Tibial nerve (tissue), 4 donors: ENCODE results near the gene GATAD2A. TPM values are rescaled to one million over a fixed set of nuclear protein-coding genes. Genes with fewer than 3 reads are reported as not detected.
A peak's percentile ranks its signal among the peaks of the same experiment; 100 is the strongest.

Experiments
- DNase-seq, 2 donors: peaks; one replicate each; pipeline ENCODE4 v3.0.0-alpha.2; 2019; ENCODE audit warnings: low spot score in 2 of 2
- H3K27ac ChIP-seq, 4 donors: fragments of 200-600 bp; sonication (generic) in 3 of 4; one replicate each; pipeline ENCODE4 v1.5.1; 2017 to 2019; ENCODE audit warnings: mild to moderate bottlenecking in 1 of 4
- H3K27me3 ChIP-seq, 2 donors: fragments of 200-600 bp; sonication (generic) in 1 of 2; one replicate each; pipeline versions ENCODE4 v1.5.1 to v1.6.0; 2017 to 2019
- H3K36me3 ChIP-seq, 3 donors: fragments of 200-600 bp; sonication (generic); one replicate each; pipeline ENCODE4 v1.5.1; 2018 to 2019
- H3K4me1 ChIP-seq, 4 donors: fragments of 200-600 bp; sonication (generic) in 3 of 4; one replicate each; pipeline ENCODE4 v1.5.1; 2017 to 2019
- H3K4me3 ChIP-seq, 4 donors: fragments of 200-600 bp; sonication (generic) in 3 of 4; one replicate each; pipeline ENCODE4 v1.5.1; 2017 to 2019; ENCODE audit warnings: mild to moderate bottlenecking in 1 of 4, moderate library complexity in 1 of 4
- H3K9me3 ChIP-seq, 4 donors: fragments of 200-600 bp; sonication (generic) in 3 of 4; one replicate each; pipeline ENCODE4 v1.5.1; 2017 to 2019
- EP300 ChIP-seq, 2 donors: sonication (generic); formaldehyde crosslinking; IDR thresholded peaks; one replicate each; pipeline ENCODE4 v1.6.1; 2017; ENCODE audit warnings: antibody characterized with exemption in 2 of 2, mild to moderate bottlenecking in 1 of 2
- POLR2A ChIP-seq, 2 donors: fragments of 450-650 bp; IDR thresholded peaks; one replicate each; pipeline ENCODE4 v1.6.1; 2017; ENCODE audit warnings: antibody characterized with exemption in 2 of 2, mild to moderate bottlenecking in 2 of 2, moderate library complexity in 2 of 2
- WGBS, 2 donors: methylation state at CpG; one replicate each; pipeline ENCODE4 v1.1.5; 2018; 5-methylcytosine and 5-hydroxymethylcytosine counted together
- total RNA-seq, 4 donors: library from RNA; depleted of rRNA; stranded (reverse); fragments of >200 nt; gene quantifications; one replicate each; pipeline ENCODE4 v1.1.0, GENCODE V29; 2016
- TF ChIP-seq, protein P1 (sequence below), 5 experiments: fragments of 200-600 bp in 3 of 5; fragments of 450-650 bp in 2 of 5; sonication (generic) in 3 of 5; IDR thresholded peaks; one replicate each; pipeline ENCODE4 v1.5.1; 2016 to 2019; ENCODE audit warnings: antibody characterized with exemption in 5 of 5, mild to moderate bottlenecking in 3 of 5, moderate library complexity in 2 of 5

The GATAD2A gene
- total RNA-seq, 4 donors from 2014 or later: 34.1 to 69.6 (median 36.8) TPM

GRCh38 chr19:19434483-19435045 is 29.1 kb downstream of the GATAD2A start:
- Histone ChIP-seq H3K9me3 (no peaks in the 10 kb centered on the region), H3K4me3 (no peak overlapping the region), H3K36me3 (peaks cover 0 to 3% (median 0%) of the 10 kb centered on the region in 3 donors), H3K27me3 (no peaks in the 10 kb centered on the region), H3K4me1 (peaks cover 0 to 55% (median 10%) of the 10 kb centered on the region in 4 donors), H3K27ac (peak overlapping the region in 2 of 4 donors; percentile 52 to 55)
- TF ChIP-seq, protein P1, sequence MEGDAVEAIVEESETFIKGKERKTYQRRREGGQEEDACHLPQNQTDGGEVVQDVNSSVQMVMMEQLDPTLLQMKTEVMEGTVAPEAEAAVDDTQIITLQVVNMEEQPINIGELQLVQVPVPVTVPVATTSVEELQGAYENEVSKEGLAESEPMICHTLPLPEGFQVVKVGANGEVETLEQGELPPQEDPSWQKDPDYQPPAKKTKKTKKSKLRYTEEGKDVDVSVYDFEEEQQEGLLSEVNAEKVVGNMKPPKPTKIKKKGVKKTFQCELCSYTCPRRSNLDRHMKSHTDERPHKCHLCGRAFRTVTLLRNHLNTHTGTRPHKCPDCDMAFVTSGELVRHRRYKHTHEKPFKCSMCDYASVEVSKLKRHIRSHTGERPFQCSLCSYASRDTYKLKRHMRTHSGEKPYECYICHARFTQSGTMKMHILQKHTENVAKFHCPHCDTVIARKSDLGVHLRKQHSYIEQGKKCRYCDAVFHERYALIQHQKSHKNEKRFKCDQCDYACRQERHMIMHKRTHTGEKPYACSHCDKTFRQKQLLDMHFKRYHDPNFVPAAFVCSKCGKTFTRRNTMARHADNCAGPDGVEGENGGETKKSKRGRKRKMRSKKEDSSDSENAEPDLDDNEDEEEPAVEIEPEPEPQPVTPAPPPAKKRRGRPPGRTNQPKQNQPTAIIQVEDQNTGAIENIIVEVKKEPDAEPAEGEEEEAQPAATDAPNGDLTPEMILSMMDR (IDR thresholded peaks at IDR 0.05): no peak
- peak in 1 of 2 donors; percentile 44 for TF ChIP-seq EP300 (IDR thresholded peaks at IDR 0.05)
- no peak for TF ChIP-seq POLR2A (IDR thresholded peaks at IDR 0.05)
- peak; percentile 21 to 57 for DNase-seq
- 54 to 56% methylated on average over 8 of the region's 8 CpGs for WGBS, 2 donors

DNA sequence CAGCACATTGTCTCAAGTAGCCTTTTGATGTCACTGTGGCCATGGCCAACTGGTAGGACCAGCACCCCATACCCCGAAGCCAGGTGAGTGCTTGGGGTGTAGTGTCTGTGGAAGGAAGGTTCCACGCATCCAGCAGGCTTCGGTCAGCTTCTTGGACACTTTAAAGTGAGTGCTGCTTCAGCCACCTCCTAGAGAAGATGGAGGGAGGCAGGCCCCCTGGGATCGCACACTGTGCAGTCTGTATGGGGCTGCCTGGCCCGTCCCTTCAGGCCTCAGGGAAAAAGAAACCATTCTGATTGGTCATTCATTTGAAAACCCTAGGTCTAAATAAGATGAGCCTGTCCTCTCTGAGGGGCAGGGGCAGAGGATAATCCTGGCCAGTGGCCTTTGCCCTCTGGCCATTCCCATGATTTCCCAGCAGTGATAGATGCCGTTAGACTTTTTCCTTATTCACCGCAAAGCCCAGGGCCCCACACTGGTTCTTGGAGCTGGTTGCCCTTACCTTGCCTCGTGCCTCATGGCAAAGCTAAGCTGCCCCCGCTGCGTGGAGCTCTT is 30.7 kb downstream of the GATAD2A start:
- TF ChIP-seq, protein P1 (IDR thresholded peaks at IDR 0.05): no peak
- TF ChIP-seq EP300 (IDR thresholded peaks at IDR 0.05) (no peak), POLR2A (IDR thresholded peaks at IDR 0.05) (no peak)
- no peak overlapping the region for H3K27ac ChIP-seq
- H3K4me3 ChIP-seq: no peak overlapping the region
- H3K36me3 ChIP-seq: no peaks in the 10 kb centered on the region
- H3K9me3 ChIP-seq: no peaks in the 10 kb centered on the region
- DNase-seq: no peak
- WGBS, 2 donors: 77 to 78% methylated on average over 10 of the region's 10 CpGs
- no peaks in the 10 kb centered on the region for H3K27me3 ChIP-seq
- H3K4me1 ChIP-seq: peaks cover 0 to 46% (median 10%) of the 10 kb centered on the region in 4 donors

DNA sequence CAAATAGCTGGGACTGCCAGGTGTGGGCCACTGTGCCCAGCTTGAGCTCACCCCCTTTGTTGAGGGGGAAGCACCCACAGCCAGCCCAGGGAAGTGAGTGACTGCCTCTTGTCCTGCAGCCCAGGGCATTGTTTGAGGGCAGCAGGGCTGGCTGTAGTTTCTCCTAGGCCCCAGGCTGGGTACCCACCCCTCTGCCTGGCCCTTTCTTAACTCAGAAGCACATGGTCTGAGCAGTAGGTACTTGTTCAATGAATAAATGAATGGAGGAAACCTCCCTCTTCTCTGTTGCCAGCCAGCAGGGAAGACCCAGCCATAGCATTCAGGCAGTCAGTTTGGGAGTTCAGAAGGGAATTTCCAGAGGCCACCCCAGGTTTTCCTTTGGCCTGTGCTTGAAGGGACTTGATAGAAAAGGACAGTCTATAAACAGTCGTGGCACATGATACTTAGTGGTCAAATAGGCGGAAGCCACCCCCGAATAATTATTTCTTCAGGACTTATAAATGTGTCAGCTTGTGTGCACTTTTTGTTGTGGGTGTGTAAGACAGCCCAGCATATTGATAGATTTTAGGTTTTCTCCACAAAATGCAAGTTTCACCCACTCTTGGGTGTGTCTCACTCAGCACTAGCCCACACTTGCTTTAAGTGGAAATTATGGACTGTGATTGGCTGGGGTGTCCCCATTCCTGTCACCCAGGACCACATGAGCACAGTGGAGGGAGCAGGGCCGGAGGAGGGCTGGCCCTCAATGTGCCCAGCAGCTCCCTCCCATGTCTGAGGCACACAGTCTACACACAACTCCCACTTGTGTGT is 33.1 kb downstream of the GATAD2A start:
- Histone ChIP-seq H3K36me3 (no peaks in the 10 kb centered on the region), H3K4me3 (no peak overlapping the region), H3K27me3 (no peaks in the 10 kb centered on the region), H3K4me1 (peaks cover 0 to 37% (median 8%) of the 10 kb centered on the region in 4 donors), H3K27ac (peak overlapping the region in 1 of 4 donors; percentile 11), H3K9me3 (no peaks in the 10 kb centered on the region)
- no peak for TF ChIP-seq POLR2A (IDR thresholded peaks at IDR 0.05)
- TF ChIP-seq, protein P1 (IDR thresholded peaks at IDR 0.05): no peak
- TF ChIP-seq EP300 (IDR thresholded peaks at IDR 0.05): no peak
- no peak for DNase-seq
- 35 to 54% methylated on average over 4 of the region's 4 CpGs for WGBS, 2 donors

- Histone ChIP-seq H3K36me3 (no peaks in the 10 kb centered on the region), H3K27me3 (no peaks in the 10 kb centered on the region), H3K4me3 (no peak overlapping the region), H3K4me1 (peaks cover 0 to 33% (median 3%) of the 10 kb centered on the region in 4 donors), H3K9me3 (no peaks in the 10 kb centered on the region), H3K27ac (no peak overlapping the region)
- no peak for DNase-seq
- WGBS, 2 donors: 88 to 94% methylated on average over 2 of the region's 2 CpGs
- TF ChIP-seq POLR2A (IDR thresholded peaks at IDR 0.05) (no peak), EP300 (IDR thresholded peaks at IDR 0.05) (no peak)
- TF ChIP-seq, protein P1 (IDR thresholded peaks at IDR 0.05): no peak
Observed at GRCh38 chr19:19439176-19439482, 33.7 kb downstream of the GATAD2A start.

DNA sequence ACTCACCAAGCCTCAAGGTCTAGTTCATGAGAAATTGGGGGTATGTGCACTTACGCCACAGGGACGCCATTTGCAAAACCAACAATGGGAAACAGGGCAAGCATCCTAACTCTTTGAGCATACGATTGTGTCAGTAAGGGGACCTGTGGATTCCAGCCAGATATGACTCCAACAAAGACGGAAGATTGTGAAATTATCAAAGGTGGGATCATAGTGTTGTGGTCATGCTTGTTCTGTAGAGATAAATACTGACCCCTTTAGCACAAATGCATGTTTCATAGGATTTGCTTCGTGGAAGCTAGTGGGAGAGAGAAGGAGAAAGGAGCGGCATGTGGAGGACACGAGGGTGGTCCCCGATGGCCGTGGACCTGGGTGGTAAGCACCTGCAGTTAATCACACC is 37.8 kb downstream of the GATAD2A start:
- Histone ChIP-seq H3K27ac (no peak overlapping the region), H3K4me3 (no peak overlapping the region), H3K9me3 (no peaks in the 10 kb centered on the region), H3K27me3 (no peaks in the 10 kb centered on the region), H3K4me1 (peaks cover 0 to 38% (median 16%) of the 10 kb centered on the region in 4 donors), H3K36me3 (no peaks in the 10 kb centered on the region)
- TF ChIP-seq POLR2A (IDR thresholded peaks at IDR 0.05) (no peak), EP300 (IDR thresholded peaks at IDR 0.05) (no peak)
- TF ChIP-seq, protein P1 (IDR thresholded peaks at IDR 0.05): no peak
- DNase-seq: no peak
- WGBS, 2 donors: 85 to 88% methylated on average over 9 of the region's 9 CpGs
